A549 (cell line): ENCODE data around the gene CFAP100.

Experiments
- CHD4 ChIP-seq: fragments of 200-600 bp; sonication (generic); IDR thresholded peaks from 2 replicates; pipeline ENCODE4 v1.6.1; 2016; ENCODE audit warnings: antibody characterized with exemption, mild to moderate bottlenecking, borderline replicate concordance
- CTCF ChIP-seq: fragments of >200 bp; sonication (Bioruptor Twin); formaldehyde crosslinking; IDR thresholded peaks from 3 replicates; pipeline ENCODE4 v1.5.1; 2016
- FOSB ChIP-seq: fragments of 250-450 bp; sonication (Bioruptor Pico); IDR thresholded peaks from 2 replicates; pipeline ENCODE4 v1.5.0; 2020; ENCODE audit warnings: mild to moderate bottlenecking, moderate library complexity
- GATA3 ChIP-seq: IDR thresholded peaks from 2 replicates; pipeline ENCODE4 v1.6.1; 2012; ENCODE audit warnings: borderline replicate concordance
- HOXA7 ChIP-seq: fragments of 250-450 bp; sonication (Bioruptor Pico); IDR thresholded peaks from 2 replicates; pipeline ENCODE4 v1.5.0; 2020; ENCODE audit warnings: mild to moderate bottlenecking, moderate library complexity
- MAFK ChIP-seq: fragments of 450-650 bp; IDR thresholded peaks from 2 replicates; pipeline ENCODE4 v1.6.1; 2014; ENCODE audit not compliant: partially characterized antibody
- MAX ChIP-seq: IDR thresholded peaks from 2 replicates; pipeline ENCODE4 v1.6.1; 2012
- RNF2 ChIP-seq: fragments of 200-600 bp; sonication (generic); IDR thresholded peaks from 2 replicates; pipeline ENCODE4 v1.6.1; 2016; ENCODE audit warnings: low read depth, mild to moderate bottlenecking, antibody characterized with exemption, moderate library complexity, borderline replicate concordance
- USF2 ChIP-seq: fragments of 450-650 bp; IDR thresholded peaks from 2 replicates; pipeline ENCODE4 v1.6.1; 2014; ENCODE audit warnings: antibody characterized with exemption
- ZSCAN20 ChIP-seq: fragments of 250-450 bp; sonication (Bioruptor Pico); IDR thresholded peaks from 2 replicates; pipeline ENCODE4 v1.8.0; 2022; ENCODE audit warnings: mild to moderate bottlenecking, moderate library complexity
- TF ChIP-seq, protein P1 (sequence below): fragments of >200 bp; sonication (Bioruptor Twin); formaldehyde crosslinking; IDR thresholded peaks from 3 replicates; pipeline ENCODE4 v1.6.1; 2016

DNA sequence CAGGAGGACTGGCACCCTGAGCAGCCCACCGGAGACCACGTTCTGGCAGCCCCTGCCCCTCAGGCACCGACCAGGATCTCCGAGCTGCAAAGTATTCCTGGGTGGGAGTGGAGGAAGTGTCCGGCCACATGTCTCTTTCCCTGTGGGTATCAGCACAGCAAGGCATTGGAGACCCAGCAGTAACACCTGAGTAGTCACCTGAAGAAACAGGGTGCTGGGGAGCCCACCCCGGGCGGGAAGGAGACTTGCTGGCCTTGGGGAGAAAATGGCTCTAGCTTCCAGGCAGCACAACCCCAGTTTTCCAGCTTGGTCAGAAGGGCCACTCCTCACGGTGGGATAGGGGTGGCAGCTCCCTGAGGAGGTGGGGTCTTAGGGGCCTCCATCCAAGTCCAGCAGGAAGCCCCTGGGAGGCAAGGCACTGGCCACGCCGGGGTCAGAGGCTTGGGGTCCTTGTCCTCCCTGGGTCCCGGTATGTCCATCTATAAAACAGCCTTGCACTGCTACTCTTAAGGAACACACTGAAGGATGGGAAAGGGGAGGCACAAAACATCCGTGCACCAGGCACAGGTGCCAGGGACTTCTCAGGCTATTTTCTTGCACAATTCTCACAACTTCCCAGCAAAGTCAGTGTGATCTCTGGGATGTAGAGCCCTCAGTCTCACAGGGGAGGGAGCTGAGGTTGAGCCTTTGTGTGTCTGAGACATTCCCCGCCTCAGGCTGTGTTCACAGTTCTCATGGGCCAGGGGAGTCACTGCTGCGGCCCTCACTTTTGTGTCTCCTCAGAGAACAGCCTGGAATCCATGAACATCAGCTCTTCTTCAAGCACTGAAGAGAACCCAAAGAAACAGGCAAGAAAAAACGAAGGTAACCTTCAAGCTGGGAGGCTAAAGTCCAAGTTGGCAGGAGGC is 11.9 kb downstream of the CFAP100 start:
- no peak for TF ChIP-seq RNF2
- TF ChIP-seq MAFK = no peak
- TF ChIP-seq CTCF = no peak
- TF ChIP-seq HOXA7 (CRISPR knock-in tag) = no peak
- no peak for TF ChIP-seq FOSB (CRISPR knock-in tag)
- TF ChIP-seq ZSCAN20 (CRISPR knock-in tag) = no peak
- TF ChIP-seq, protein P1, sequence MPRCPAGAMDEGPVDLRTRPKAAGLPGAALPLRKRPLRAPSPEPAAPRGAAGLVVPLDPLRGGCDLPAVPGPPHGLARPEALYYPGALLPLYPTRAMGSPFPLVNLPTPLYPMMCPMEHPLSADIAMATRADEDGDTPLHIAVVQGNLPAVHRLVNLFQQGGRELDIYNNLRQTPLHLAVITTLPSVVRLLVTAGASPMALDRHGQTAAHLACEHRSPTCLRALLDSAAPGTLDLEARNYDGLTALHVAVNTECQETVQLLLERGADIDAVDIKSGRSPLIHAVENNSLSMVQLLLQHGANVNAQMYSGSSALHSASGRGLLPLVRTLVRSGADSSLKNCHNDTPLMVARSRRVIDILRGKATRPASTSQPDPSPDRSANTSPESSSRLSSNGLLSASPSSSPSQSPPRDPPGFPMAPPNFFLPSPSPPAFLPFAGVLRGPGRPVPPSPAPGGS = no peak
- no peak for TF ChIP-seq CHD4
- TF ChIP-seq MAX = no peak
- no peak for TF ChIP-seq GATA3
- TF ChIP-seq USF2 = no peak
